ENCODE results near the gene MYH3.

DNA sequence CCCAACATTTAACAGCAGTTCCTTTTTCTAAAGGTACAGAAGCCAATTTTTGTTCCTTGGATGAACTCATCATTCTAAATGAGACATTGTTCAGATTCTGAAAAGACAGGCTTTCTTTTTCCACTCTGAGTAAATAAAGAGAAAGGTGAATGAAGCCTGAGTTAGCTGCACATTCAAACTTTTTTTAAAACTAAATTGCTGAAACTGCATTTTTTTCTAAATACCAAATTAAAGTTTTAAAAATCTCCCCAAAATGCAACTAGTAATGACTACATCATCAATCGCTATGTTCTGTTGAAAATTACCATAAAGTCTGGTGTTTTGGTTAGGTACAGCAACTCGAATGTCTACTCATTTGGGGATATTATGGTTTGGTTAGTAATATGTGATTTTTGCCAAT lies 30.4 kb upstream of the MYH3 start:
- TF ChIP-seq POLR2A (IDR thresholded peaks at IDR 0.05; ENCODE audit: low read length): no peak
- no peak for TF ChIP-seq GATA1 (IDR thresholded peaks at IDR 0.05; ENCODE audit: low read depth, low read length)

Data from erythroblast (primary cell).